GM19239 (cell line): ENCODE measurements around the gene TIMM8A.
A peak's percentile ranks its signal among the peaks of the same experiment; 100 is the strongest.

Experiments
- DNase-seq: peaks from one replicate; pipeline ENCODE4 v3.0.0; 2011; ENCODE audit warnings: low spot score; ENCODE audit not compliant: insufficient read length
- FAIRE-seq: peaks from 2 replicates; lab custom pipeline; 2011; peaks lifted over from hg19 to GRCh38; lab: Jason Lieb, UNC

The TIMM8A gene

GRCh38 chrX:101348452-101349192 lies at the start of gene TIMM8A:
TIMM8A (minus strand) TSS chrX:101348742; CDS start chrX:101348664, 78 bp downstream.
- FAIRE-seq (peak; percentile 97), DNase-seq (peak; percentile 58)

- DNase-seq (no peak), FAIRE-seq (no peak)
Measured at GRCh38 chrX:101397779-101398178, 49.2 kb upstream of the TIMM8A start.

- DNase-seq (no peak), FAIRE-seq (no peak)
Measured at GRCh38 chrX:101395789-101396188, 47.2 kb upstream of the TIMM8A start.

- DNase-seq: no peak
Measured at GRCh38 chrX:101394372-101394771, 45.8 kb upstream of the TIMM8A start.

GRCh38 chrX:101393530-101394305 lies 45.2 kb upstream of the TIMM8A start:
- FAIRE-seq: no peak
- DNase-seq: no peak

More at GRCh38 chrX:101394372-101394771, 45.8 kb upstream of the TIMM8A start:
- no peak for FAIRE-seq

- FAIRE-seq: no peak
- DNase-seq: no peak
Measured at GRCh38 chrX:101391831-101392230, 43.3 kb upstream of the TIMM8A start.

GRCh38 chrX:101390664-101391525 lies 42.4 kb upstream of the TIMM8A start, which contains the start of gene RPL36A:
RPL36A (plus strand) TSS chrX:101391011; CDS start chrX:101391044, 33 bp downstream.
- FAIRE-seq: peak; percentile 96
- DNase-seq: no peak

- DNase-seq (no peak), FAIRE-seq (peak; percentile 77)
Measured at GRCh38 chrX:101388604-101389003, 40.1 kb upstream of the TIMM8A start.

GRCh38 chrX:101386542-101386885 lies 38.0 kb upstream of the TIMM8A start:
- FAIRE-seq: no peak
- DNase-seq: no peak

- peak; percentile 100 for FAIRE-seq
- no peak for DNase-seq
Measured at GRCh38 chrX:101385795-101386541, 37.4 kb upstream of the TIMM8A start, which contains the start of gene BTK. BTK (minus strand) TSS chrX:101386191; CDS start chrX:101375284, 10,907 bp downstream.

- DNase-seq: no peak
- FAIRE-seq: peak; percentile 33
Measured at GRCh38 chrX:101385026-101385684, 36.6 kb upstream of the TIMM8A start.

- peak; percentile 99 for FAIRE-seq
- peak; percentile 35 for DNase-seq
Measured at GRCh38 chrX:101383679-101384205, 35.2 kb upstream of the TIMM8A start.

GRCh38 chrX:101377547-101377946 lies 29.0 kb upstream of the TIMM8A start:
- peak; percentile 84 for FAIRE-seq
- DNase-seq: no peak

GRCh38 chrX:101370888-101371504 lies 22.5 kb upstream of the TIMM8A start:
- DNase-seq (no peak), FAIRE-seq (peak; percentile 95)

GRCh38 chrX:101369687-101370086 lies 21.1 kb upstream of the TIMM8A start:
- DNase-seq (no peak), FAIRE-seq (no peak)

- FAIRE-seq: peak; percentile 65
- no peak for DNase-seq
Measured at GRCh38 chrX:101368800-101369199, 20.3 kb upstream of the TIMM8A start.

GRCh38 chrX:101365301-101365795 lies 16.8 kb upstream of the TIMM8A start:
- DNase-seq (no peak), FAIRE-seq (no peak)

GRCh38 chrX:101362757-101363156 lies 14.2 kb upstream of the TIMM8A start:
- DNase-seq (no peak), FAIRE-seq (no peak)
